Stimulated activated CD8-positive, alpha-beta memory T cell treated with anti-CD3 and anti-CD28 coated beads, Interleukin-12 subunit alpha, Interleukin-12 subunit beta, amount 100 ng/mL, for 24 hours (primary cell): ENCODE results near the gene ALDH18A1.

Experiments
- DNase-seq: peaks from one replicate; pipeline ENCODE4 v3.0.0-alpha.2; 2020; ENCODE audit errors: extremely low read depth

Gene ALDH18A1

GRCh38 chr10:95579292-95579691, 77.2 kb downstream of the ALDH18A1 start:
- DNase-seq, result no peak

- no peak for DNase-seq
Observed at GRCh38 chr10:95578619-95579018, 77.9 kb downstream of the ALDH18A1 start.

GRCh38 chr10:95574649-95575365, 81.7 kb downstream of the ALDH18A1 start:
- no peak for DNase-seq

- DNase-seq, result no peak
Observed at GRCh38 chr10:95573964-95574604, 82.4 kb downstream of the ALDH18A1 start.

GRCh38 chr10:95573527-95573926, 83.0 kb downstream of the ALDH18A1 start:
- no peak for DNase-seq

- no peak for DNase-seq
Observed at GRCh38 chr10:95572131-95572820, 84.2 kb downstream of the ALDH18A1 start.

GRCh38 chr10:95571390-95571789, 85.1 kb downstream of the ALDH18A1 start:
- DNase-seq, result no peak

GRCh38 chr10:95569368-95569767, 87.1 kb downstream of the ALDH18A1 start:
- no peak for DNase-seq

GRCh38 chr10:95567903-95568630, 88.4 kb downstream of the ALDH18A1 start:
- no peak for DNase-seq

GRCh38 chr10:95566136-95566535, 90.4 kb downstream of the ALDH18A1 start:
- DNase-seq, result no peak

GRCh38 chr10:95565336-95565735, 91.2 kb downstream of the ALDH18A1 start:
- no peak for DNase-seq

- no peak for DNase-seq
Observed at GRCh38 chr10:95564291-95564690, 92.2 kb downstream of the ALDH18A1 start.

- no peak for DNase-seq
Observed at GRCh38 chr10:95562341-95562965, 94.1 kb downstream of the ALDH18A1 start.

- DNase-seq, result no peak
Observed at GRCh38 chr10:95561864-95562177, 94.7 kb downstream of the ALDH18A1 start.

- DNase-seq, result peak; percentile 69
Observed at GRCh38 chr10:95561177-95561863, 95.2 kb downstream of the ALDH18A1 start, which contains the start of gene SORBS1. TSS of gene SORBS1 (minus strand) at chr10:95561371. CDS start at chr10:95441135, 120,236 bp downstream.

GRCh38 chr10:95560278-95561176, 96.0 kb downstream of the ALDH18A1 start:
- DNase-seq, result no peak

- no peak for DNase-seq
Observed at GRCh38 chr10:95559896-95560277, 96.6 kb downstream of the ALDH18A1 start.

GRCh38 chr10:95559471-95559870, 97.0 kb downstream of the ALDH18A1 start:
- no peak for DNase-seq

- no peak for DNase-seq
Observed at GRCh38 chr10:95558593-95559320, 97.8 kb downstream of the ALDH18A1 start.
